RWPE2 (cell line): ENCODE measurements around the gene ABTB2.

Experiments
- ATAC-seq: fragments of 200-7000 bp; cut with Tn5 transposase; 3 replicates; pipeline ENCODE4 v1.9.1; 2021; ENCODE audit warnings: low read depth
- DNase-seq: peaks from one replicate; pipeline ENCODE4 v3.0.0-alpha.2; 2020; ENCODE audit warnings: low spot score
- H3K27ac ChIP-seq: fragments of 450-650 bp; 2 replicates; pipeline ENCODE4 v1.5.1; 2017; ENCODE audit warnings: mild to moderate bottlenecking; ENCODE audit not compliant: poor library complexity, severe bottlenecking
- H3K27me3 ChIP-seq: fragments of 250-450 bp; sonication (Bioruptor Pico); 2 replicates; pipeline ENCODE4 v1.5.1; 2021; ENCODE audit warnings: mild to moderate bottlenecking, moderate library complexity; ENCODE audit not compliant: insufficient read depth, poor library complexity, severe bottlenecking
- H3K36me3 ChIP-seq: fragments of 250-450 bp; sonication (Bioruptor Pico); 2 replicates; pipeline ENCODE4 v1.5.1; 2020; ENCODE audit warnings: low read depth, mild to moderate bottlenecking, moderate library complexity
- H3K4me1 ChIP-seq: fragments of 250-450 bp; sonication (Bioruptor Pico); 2 replicates; pipeline ENCODE4 v1.5.1; 2021; ENCODE audit warnings: mild to moderate bottlenecking, moderate library complexity; ENCODE audit not compliant: insufficient read depth, poor library complexity, severe bottlenecking
- H3K4me3 ChIP-seq: fragments of 250-450 bp; sonication (Bioruptor Pico); 2 replicates; pipeline ENCODE4 v1.5.1; 2021; ENCODE audit warnings: mild to moderate bottlenecking, moderate library complexity; ENCODE audit not compliant: severe bottlenecking
- H3K9me3 ChIP-seq: fragments of 250-450 bp; sonication (Bioruptor Pico); 2 replicates; pipeline ENCODE4 v1.5.1; 2021; ENCODE audit warnings: mild to moderate bottlenecking, moderate library complexity; ENCODE audit not compliant: severe bottlenecking
- TF ChIP-seq, protein P1 (sequence below): fragments of 450-650 bp; IDR thresholded peaks from one replicate; pipeline ENCODE4 v1.5.1; 2017; ENCODE audit warnings: mild to moderate bottlenecking, moderate library complexity; ENCODE audit not compliant: poor library complexity, severe bottlenecking

ABTB2 gene

DNA sequence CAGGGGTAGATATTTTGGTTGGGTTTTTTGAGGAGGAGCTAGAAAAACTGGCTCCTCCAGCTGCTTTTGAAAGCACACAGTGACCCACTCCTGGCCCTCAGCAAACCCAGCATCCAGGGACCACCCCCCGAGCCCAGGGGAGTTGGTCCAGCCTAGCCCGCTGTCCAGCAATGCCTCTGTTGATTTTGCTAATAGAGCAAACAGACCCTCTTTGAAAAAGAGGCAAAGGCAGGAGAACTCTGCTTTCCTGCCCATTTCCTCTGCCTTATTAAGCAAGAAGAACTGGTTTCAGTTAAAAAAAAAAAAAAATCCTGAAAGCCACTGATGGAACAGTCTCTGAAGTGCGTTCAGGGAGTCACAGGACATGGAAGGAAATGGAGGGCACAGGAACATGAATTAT, 25.3 kb downstream of the ABTB2 start:
- Histone ChIP-seq H3K36me3 (no peaks in the 10 kb centered on the region), H3K9me3 (no peaks in the 10 kb centered on the region), H3K27me3 (no peaks in the 10 kb centered on the region), H3K4me1 (peaks cover 13% of the 10 kb centered on the region), H3K4me3 (no peak overlapping the region), H3K27ac (no peak overlapping the region)
- ATAC-seq (no peak), DNase-seq (no peak)
- TF ChIP-seq, protein P1, sequence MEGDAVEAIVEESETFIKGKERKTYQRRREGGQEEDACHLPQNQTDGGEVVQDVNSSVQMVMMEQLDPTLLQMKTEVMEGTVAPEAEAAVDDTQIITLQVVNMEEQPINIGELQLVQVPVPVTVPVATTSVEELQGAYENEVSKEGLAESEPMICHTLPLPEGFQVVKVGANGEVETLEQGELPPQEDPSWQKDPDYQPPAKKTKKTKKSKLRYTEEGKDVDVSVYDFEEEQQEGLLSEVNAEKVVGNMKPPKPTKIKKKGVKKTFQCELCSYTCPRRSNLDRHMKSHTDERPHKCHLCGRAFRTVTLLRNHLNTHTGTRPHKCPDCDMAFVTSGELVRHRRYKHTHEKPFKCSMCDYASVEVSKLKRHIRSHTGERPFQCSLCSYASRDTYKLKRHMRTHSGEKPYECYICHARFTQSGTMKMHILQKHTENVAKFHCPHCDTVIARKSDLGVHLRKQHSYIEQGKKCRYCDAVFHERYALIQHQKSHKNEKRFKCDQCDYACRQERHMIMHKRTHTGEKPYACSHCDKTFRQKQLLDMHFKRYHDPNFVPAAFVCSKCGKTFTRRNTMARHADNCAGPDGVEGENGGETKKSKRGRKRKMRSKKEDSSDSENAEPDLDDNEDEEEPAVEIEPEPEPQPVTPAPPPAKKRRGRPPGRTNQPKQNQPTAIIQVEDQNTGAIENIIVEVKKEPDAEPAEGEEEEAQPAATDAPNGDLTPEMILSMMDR: no peak

DNA sequence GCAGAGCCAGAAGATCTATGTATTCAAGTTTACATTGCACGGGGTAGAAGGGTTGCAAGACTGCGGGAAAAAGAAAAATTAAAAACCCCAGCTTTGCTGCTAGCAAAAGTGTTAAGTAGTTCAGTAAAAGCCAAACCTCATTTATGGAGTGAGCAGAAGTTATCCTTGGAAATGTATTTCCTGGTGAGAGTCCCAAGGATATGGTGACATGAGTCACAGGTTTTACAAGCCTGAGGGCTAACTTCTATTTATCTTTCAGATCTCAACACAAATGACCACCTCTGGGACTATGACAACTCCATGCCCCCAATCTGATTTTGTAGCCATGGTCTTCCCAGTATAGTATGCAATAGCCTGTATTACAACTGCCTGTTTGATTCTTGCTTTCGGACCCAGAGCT, 26.1 kb downstream of the ABTB2 start:
- no peak for DNase-seq
- Histone ChIP-seq H3K4me3 (no peak overlapping the region), H3K9me3 (no peaks in the 10 kb centered on the region), H3K27me3 (no peaks in the 10 kb centered on the region), H3K4me1 (peaks cover 13% of the 10 kb centered on the region), H3K27ac (no peak overlapping the region), H3K36me3 (no peaks in the 10 kb centered on the region)
- ATAC-seq: 0 out of 3 replicates have a peak, but pooled peaks have one; percentile 21
- TF ChIP-seq, protein P1: no peak

DNA sequence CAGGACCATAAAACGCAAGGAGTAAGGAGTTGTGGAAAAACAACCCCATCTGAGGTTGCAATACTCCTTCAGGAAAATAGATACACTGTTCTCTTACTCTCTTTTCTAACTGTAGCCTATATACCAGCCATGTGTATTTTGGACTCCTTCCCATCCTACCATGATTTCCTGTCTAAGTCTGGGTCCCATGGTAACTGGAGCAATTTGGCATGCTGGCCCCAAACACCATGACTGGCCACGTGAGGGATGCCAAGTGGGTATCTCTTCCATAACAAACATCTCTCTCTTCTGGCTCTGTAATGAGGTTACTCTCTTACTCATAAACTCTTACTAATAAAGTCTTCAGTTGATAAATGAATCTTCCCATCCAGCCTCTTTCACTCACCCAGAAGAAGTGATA, 26.5 kb downstream of the ABTB2 start:
- DNase-seq (no peak), ATAC-seq (peak; percentile 10; the same call in 1 of the 3 replicates)
- Histone ChIP-seq H3K9me3 (no peaks in the 10 kb centered on the region), H3K36me3 (no peaks in the 10 kb centered on the region), H3K4me1 (peaks cover 13% of the 10 kb centered on the region), H3K4me3 (no peak overlapping the region), H3K27me3 (no peaks in the 10 kb centered on the region), H3K27ac (no peak overlapping the region)
- TF ChIP-seq, protein P1: no peak

DNA sequence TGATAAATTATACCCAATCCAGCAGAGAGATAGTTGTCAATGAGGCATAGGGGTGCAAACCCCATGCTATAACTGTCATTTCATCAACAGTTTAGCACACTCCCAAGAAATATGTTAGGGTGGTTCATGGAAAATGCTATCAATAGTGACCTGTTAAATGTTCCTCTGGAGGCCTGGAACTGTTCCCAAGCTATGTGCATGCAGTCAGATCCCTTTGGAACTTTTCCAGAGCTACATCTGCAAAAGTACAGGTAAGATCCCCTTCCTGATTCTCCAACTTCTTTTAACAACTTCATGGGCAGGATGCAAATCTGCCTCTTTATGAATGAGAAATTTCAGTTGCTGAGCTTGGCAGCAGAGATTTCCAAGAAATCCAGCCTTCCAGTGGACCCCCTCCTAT, 27.2 kb downstream of the ABTB2 start:
- Histone ChIP-seq H3K27ac (no peak overlapping the region), H3K4me3 (no peak overlapping the region)
- DNase-seq: no peak

DNA sequence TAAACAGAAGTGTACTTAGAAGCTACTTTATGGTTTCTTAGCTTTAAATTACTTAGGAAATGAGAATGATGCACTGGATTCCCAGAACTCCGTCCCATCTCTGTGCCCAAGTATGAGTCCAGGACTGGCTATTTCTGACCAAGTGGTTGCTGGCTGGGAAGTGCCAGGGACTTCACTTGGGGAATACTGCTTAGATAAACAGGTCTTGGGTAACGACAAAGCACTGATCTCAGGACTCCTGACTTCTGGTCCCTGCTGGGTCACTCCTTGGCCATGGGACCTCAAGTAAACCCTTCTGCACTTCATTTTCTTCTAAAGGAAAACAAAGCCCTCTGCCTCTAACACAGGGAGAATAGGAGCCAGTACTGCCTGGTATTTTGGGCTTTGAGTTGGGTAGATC, 27.9 kb downstream of the ABTB2 start:
- DNase-seq (no peak), ATAC-seq (no peak)
- Histone ChIP-seq H3K4me3 (no peak overlapping the region), H3K4me1 (peaks cover 13% of the 10 kb centered on the region), H3K27ac (no peak overlapping the region), H3K36me3 (no peaks in the 10 kb centered on the region), H3K9me3 (no peaks in the 10 kb centered on the region), H3K27me3 (no peaks in the 10 kb centered on the region)
- TF ChIP-seq, protein P1: no peak

More for the DNA sequence above, 27.2 kb downstream of the ABTB2 start:
- H3K4me1 ChIP-seq: peaks cover 13% of the 10 kb centered on the region
- H3K9me3 ChIP-seq: no peaks in the 10 kb centered on the region
- no peaks in the 10 kb centered on the region for H3K27me3 ChIP-seq
- H3K36me3 ChIP-seq: no peaks in the 10 kb centered on the region
- TF ChIP-seq, protein P1: no peak
- ATAC-seq: no peak
